Psoas muscle (tissue), 8 donors: ENCODE data around the gene CIB1. TPM values are rescaled to one million over a fixed set of nuclear protein-coding genes. Genes with fewer than 3 reads are reported as not detected.
"Not testable (repeated sequence)": the region's sequence is repeated elsewhere in the genome, so short reads cannot be mapped to it uniquely, and the experiment has no call there.

Source experiments
- ATAC-seq, 4 donors: fragments of 200-7000 bp; cut with Tn5 transposase; one replicate each; pipeline ENCODE4 v1.9.1; 2020; ENCODE audit warnings: moderate library complexity in 3 of 4, mild to moderate bottlenecking in 2 of 4
- DNase-seq, 2 donors: peaks; one replicate each; pipeline ENCODE4 v3.0.0-alpha.2; 2020
- H3K27ac ChIP-seq: fragments of 200-600 bp; one replicate; pipeline ENCODE4 v1.8.0; 2022
- H3K27me3 ChIP-seq, 3 donors: fragments of 200-600 bp in 1 of 3; one replicate each; pipeline versions ENCODE4 v1.6.1 to v1.8.0; 2013 to 2022; ENCODE audit warnings: low read length in 2 of 3, mild to moderate bottlenecking in 2 of 3, moderate library complexity in 1 of 3; ENCODE audit not compliant: insufficient read depth in 3 of 3
- H3K36me3 ChIP-seq, 2 donors: fragments of 200-600 bp in 1 of 2; one replicate each; pipeline versions ENCODE4 v1.6.1 to v1.8.0; 2013 to 2022; ENCODE audit warnings: low read depth in 1 of 2, mild to moderate bottlenecking in 1 of 2, moderate library complexity in 1 of 2; ENCODE audit not compliant: insufficient read depth in 1 of 2
- H3K4me1 ChIP-seq: fragments of 200-600 bp; one replicate; pipeline ENCODE4 v1.8.0; 2022
- H3K4me3 ChIP-seq: fragments of 200-600 bp; one replicate; pipeline ENCODE4 v1.8.0; 2022; ENCODE audit warnings: mild to moderate bottlenecking
- H3K9me3 ChIP-seq: fragments of 200-600 bp; one replicate; pipeline ENCODE4 v1.8.0; 2022
- CTCF ChIP-seq: fragments of 200-600 bp; IDR thresholded peaks from one replicate; pipeline ENCODE4 v1.8.0; 2022; ENCODE audit warnings: antibody characterized with exemption
- WGBS, 3 donors: extraction: QIAGEN DNeasy Blood & Tissue Kit; methylation state at CpG; one replicate each; pipeline versions ENCODE4 v1.1.6 to v1.1.7; 2013; 5-methylcytosine and 5-hydroxymethylcytosine counted together
- intact Hi-C, 2 donors: fragments of 100-400 bp; cut with DNase I; formaldehyde crosslinking; loops; one replicate each; pipeline versions ENCODE4 v1.11.0 to v1.14.2; 2022
- polyA plus RNA-seq, 3 donors: library from polyadenylated mRNA; stranded (reverse); fragments of 200-250 nt; gene quantifications; one replicate each; pipeline ENCODE4 v1.2.3, GENCODE V29; 2013
- total RNA-seq, 4 donors: library from RNA; stranded (reverse); fragmentation: NEBNext Ultra II Directional in 2 of 4; extraction: Animal tissue kit (Norgen Biotek cat#: 25700) in 2 of 4; gene quantifications; one replicate each; pipeline versions ENCODE4 v1.2.1 to v1.2.4, GENCODE V29; 2021 to 2023
- donor health status: healthy with polysubstance abuse.
- donor health status: DM: no; HTN: no; CAD: no; lungs with moderate emphysema.
- donor health status: Bipolar disorder and iron deficiency.
- donor health status: healthy.
- donor health status: DM: yes; HTN: yes; CAD: no.
- donor health status: DM: no; HTN: no; CAD: no.
- donor health status: DM: no; HTN: no; CAD: no.
- donor health status: DM: yes; HTN: yes; CAD: no.

Gene CIB1
- total and polyA plus RNA-seq, 7 donors, result 45.7 to 154 (median 58.1) TPM

- intact Hi-C loops, result no loop called here
- WGBS, 3 donors, result 62 to 70% (median 69%) methylated on average over 3 of the region's 3 CpGs
- no peak for ATAC-seq
- H3K4me1 ChIP-seq, result peaks cover 15% of the 10 kb centered on the region
- no peak for TF ChIP-seq CTCF
- DNase-seq, result no peak
- no peaks in the 10 kb centered on the region for H3K36me3 ChIP-seq
- no peaks in the 10 kb centered on the region for H3K27me3 ChIP-seq
- no peaks in the 10 kb centered on the region for H3K9me3 ChIP-seq
- H3K4me3 ChIP-seq, result no peak overlapping the region
- no peak overlapping the region for H3K27ac ChIP-seq
Observed at GRCh38 chr15:90191344-90191687, 42.4 kb downstream of the CIB1 start.

- peaks cover 15% of the 10 kb centered on the region for H3K4me1 ChIP-seq
Observed at GRCh38 chr15:90190606-90191343, 43.0 kb downstream of the CIB1 start.

GRCh38 chr15:90189781-90190467 is 43.8 kb downstream of the CIB1 start:
- no peaks in the 10 kb centered on the region for H3K36me3 ChIP-seq
- WGBS, 3 donors, result 87 to 92% (median 90%) methylated on average over 10 of the region's 10 CpGs
- H3K27me3 ChIP-seq, result no peaks in the 10 kb centered on the region
- no peaks in the 10 kb centered on the region for H3K9me3 ChIP-seq
- DNase-seq, result no peak
- no peak for ATAC-seq
- peaks cover 15% of the 10 kb centered on the region for H3K4me1 ChIP-seq
- no peak overlapping the region for H3K27ac ChIP-seq
- intact Hi-C loops, result loop anchor here in 1 of 2 donors (5.0 kb wide), 1 partner anchor 32 kb away; no protein-coding TSS in a partner anchor
- TF ChIP-seq CTCF, result no peak
- no peak overlapping the region for H3K4me3 ChIP-seq

More at GRCh38 chr15:90190606-90191343, 43.0 kb downstream of the CIB1 start:
- Histone ChIP-seq H3K9me3 (no peaks in the 10 kb centered on the region), H3K27me3 (no peaks in the 10 kb centered on the region), H3K4me3 (no peak overlapping the region), H3K27ac (no peak overlapping the region), H3K36me3 (no peaks in the 10 kb centered on the region)
- intact Hi-C loops, result no loop called here
- WGBS, 3 donors, result 90 to 94% (median 93%) methylated on average over 10 of the region's 10 CpGs
- DNase-seq (no peak), ATAC-seq (no peak)
- TF ChIP-seq CTCF, result no peak

GRCh38 chr15:90188914-90189748 is 44.6 kb downstream of the CIB1 start:
- H3K4me3 ChIP-seq, result no peak overlapping the region
- no peak overlapping the region for H3K27ac ChIP-seq
- TF ChIP-seq CTCF, result no peak
- intact Hi-C loops, result loop anchor here in 1 of 2 donors (5.0 kb wide), 1 partner anchor 33 kb away; no protein-coding TSS in a partner anchor
- ATAC-seq (no peak), DNase-seq (no peak)
- whole genome bisulfite sequencing, 3 donors, result 86 to 87% (median 87%) methylated on average over 8 of the region's 8 CpGs
- no peaks in the 10 kb centered on the region for H3K27me3 ChIP-seq
- no peaks in the 10 kb centered on the region for H3K36me3 ChIP-seq
- peaks cover 15% of the 10 kb centered on the region for H3K4me1 ChIP-seq
- H3K9me3 ChIP-seq, result no peaks in the 10 kb centered on the region

GRCh38 chr15:90188065-90188464 is 45.7 kb downstream of the CIB1 start:
- H3K4me1 ChIP-seq, result peaks cover 17% of the 10 kb centered on the region
- intact Hi-C loops, result loop anchor here in 1 of 2 donors (5.0 kb wide), 1 partner anchor 34 kb away; no protein-coding TSS in a partner anchor
- not testable (repeated sequence) for ATAC-seq, H3K27ac ChIP-seq, H3K36me3 ChIP-seq, H3K4me3 ChIP-seq, H3K27me3 ChIP-seq, H3K9me3 ChIP-seq, DNase-seq
- 86 to 94% (median 92%) methylated on average over 7 of the region's 7 CpGs for WGBS, 3 donors
